Measurements from ENCODE around the gene OR5T2. TPM values are rescaled to one million over a fixed set of nuclear protein-coding genes. Genes with fewer than 3 reads are reported as not detected.
"Not testable (repeated sequence)": the region's sequence is repeated elsewhere in the genome, so short reads cannot be mapped to it uniquely, and the experiment has no call there.

OR5T2 gene
- total RNA-seq, 2 experiments from 2014 or later: not detected

GRCh38 chr11:56251954-56252353 is 17.9 kb upstream of the OR5T2 start, which contains the start of gene OR5T3:
TSS of gene OR5T3 (plus strand) at chr11:56252254. CDS start at chr11:56252254, 0 bp downstream.
- no peak for DNase-seq
- Mint-ChIP-seq H3K4me3 (no peak within 1 kb of the TSS), H3K4me1 (ENCODE audit: low read depth) (no peaks in the 10 kb centered on the region), H3K27me3 (no peaks in the 10 kb centered on the region), H3K27ac (no peak within 1 kb of the TSS), H3K9me3 (peaks cover 15% of the 10 kb centered on the region), H3K36me3 (ENCODE audit: low read depth) (no peaks in the 10 kb centered on the region)
- no peaks in the 10 kb centered on the region for H3K27me3 ChIP-seq (ENCODE audit: control insufficient read depth in 1 of 2, insufficient read depth in 2 of 2, low read length in 2 of 2)
- H3K27ac ChIP-seq (ENCODE audit: low read depth in 1 of 2, low read length in 2 of 2): no peak within 1 kb of the TSS
- no peaks in the 10 kb centered on the region for H3K4me1 ChIP-seq (ENCODE audit: insufficient read depth, low read length)
- TF ChIP-seq, protein P1, sequence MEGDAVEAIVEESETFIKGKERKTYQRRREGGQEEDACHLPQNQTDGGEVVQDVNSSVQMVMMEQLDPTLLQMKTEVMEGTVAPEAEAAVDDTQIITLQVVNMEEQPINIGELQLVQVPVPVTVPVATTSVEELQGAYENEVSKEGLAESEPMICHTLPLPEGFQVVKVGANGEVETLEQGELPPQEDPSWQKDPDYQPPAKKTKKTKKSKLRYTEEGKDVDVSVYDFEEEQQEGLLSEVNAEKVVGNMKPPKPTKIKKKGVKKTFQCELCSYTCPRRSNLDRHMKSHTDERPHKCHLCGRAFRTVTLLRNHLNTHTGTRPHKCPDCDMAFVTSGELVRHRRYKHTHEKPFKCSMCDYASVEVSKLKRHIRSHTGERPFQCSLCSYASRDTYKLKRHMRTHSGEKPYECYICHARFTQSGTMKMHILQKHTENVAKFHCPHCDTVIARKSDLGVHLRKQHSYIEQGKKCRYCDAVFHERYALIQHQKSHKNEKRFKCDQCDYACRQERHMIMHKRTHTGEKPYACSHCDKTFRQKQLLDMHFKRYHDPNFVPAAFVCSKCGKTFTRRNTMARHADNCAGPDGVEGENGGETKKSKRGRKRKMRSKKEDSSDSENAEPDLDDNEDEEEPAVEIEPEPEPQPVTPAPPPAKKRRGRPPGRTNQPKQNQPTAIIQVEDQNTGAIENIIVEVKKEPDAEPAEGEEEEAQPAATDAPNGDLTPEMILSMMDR (IDR thresholded peaks at IDR 0.05): no peak
- CTCF ChIA-PET: no interaction called here
- POLR2A ChIA-PET: no interaction called here
- H3K4me3 ChIP-seq (ENCODE audit: low read length): no peak within 1 kb of the TSS
- intact Hi-C loops (cut with DNase I, micrococcal nuclease): no loop called here
- peaks cover 0 to 3% of the 10 kb centered on the region in 2 experiments for H3K9me3 ChIP-seq (ENCODE audit: control insufficient read depth in 1 of 2, insufficient read depth in 1 of 2, low read length in 2 of 2)
- ATAC-seq (ENCODE audit: poor library complexity): no peak
- H3K36me3 ChIP-seq (ENCODE audit: insufficient read depth, low read length): no peaks in the 10 kb centered on the region

GRCh38 chr11:56219735-56220134 is 14.3 kb downstream of the OR5T2 start:
- POLR2A ChIA-PET; DNase-seq; H3K36me3 ChIP-seq (ENCODE audit: insufficient read depth, low read length); H3K36me3 Mint-ChIP-seq (ENCODE audit: low read depth); H3K27me3 Mint-ChIP-seq; H3K27ac Mint-ChIP-seq; H3K9me3 ChIP-seq (ENCODE audit: control insufficient read depth in 1 of 2, insufficient read depth in 1 of 2, low read length in 2 of 2); H3K4me3 Mint-ChIP-seq; H3K27ac ChIP-seq (ENCODE audit: low read depth in 1 of 2, low read length in 2 of 2); ATAC-seq (ENCODE audit: poor library complexity); CTCF ChIA-PET; H3K4me3 ChIP-seq (ENCODE audit: low read length); intact Hi-C loops (cut with DNase I, micrococcal nuclease); H3K4me1 Mint-ChIP-seq (ENCODE audit: low read depth); H3K27me3 ChIP-seq (ENCODE audit: control insufficient read depth in 1 of 2, insufficient read depth in 2 of 2, low read length in 2 of 2); H3K4me1 ChIP-seq (ENCODE audit: insufficient read depth, low read length): not testable (repeated sequence)
- H3K9me3 Mint-ChIP-seq: peaks cover 20% of the 10 kb centered on the region

DNA sequence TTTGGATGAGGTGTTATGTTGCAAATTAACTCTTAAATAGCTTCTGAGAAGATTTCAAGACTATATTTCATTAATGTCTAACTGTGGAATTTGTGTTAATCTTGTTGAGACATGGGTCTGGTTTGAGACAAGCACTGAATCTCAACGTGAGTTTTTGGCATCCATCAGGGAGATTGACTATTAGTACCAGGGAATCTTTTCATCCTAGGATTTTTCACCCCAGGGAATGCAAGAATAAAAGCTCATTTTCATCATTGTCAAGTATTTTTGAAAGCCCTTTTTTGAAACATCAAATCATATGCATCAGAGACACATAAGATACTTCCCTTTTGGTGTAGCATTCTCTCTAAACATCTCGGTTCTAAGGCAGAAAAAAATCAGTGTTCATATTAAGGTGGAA is 19.5 kb downstream of the OR5T2 start:
- TF ChIP-seq, protein P1 (IDR thresholded peaks at IDR 0.05): no peak
- no peak for ATAC-seq (ENCODE audit: poor library complexity)
- ChIA-PET CTCF (no interaction called here), POLR2A (no interaction called here)
- Mint-ChIP-seq H3K36me3 (ENCODE audit: low read depth) (no peaks in the 10 kb centered on the region), H3K4me1 (ENCODE audit: low read depth) (no peaks in the 10 kb centered on the region), H3K27ac (no peak overlapping the region), H3K27me3 (no peaks in the 10 kb centered on the region), H3K9me3 (peaks cover 24% of the 10 kb centered on the region), H3K4me3 (no peak overlapping the region)
- Histone ChIP-seq H3K36me3 (ENCODE audit: insufficient read depth, low read length) (no peaks in the 10 kb centered on the region), H3K4me1 (ENCODE audit: insufficient read depth, low read length) (no peaks in the 10 kb centered on the region), H3K9me3 (ENCODE audit: control insufficient read depth in 1 of 2, insufficient read depth in 1 of 2, low read length in 2 of 2) (peaks cover 0 to 8% of the 10 kb centered on the region in 2 experiments), H3K4me3 (ENCODE audit: low read length) (no peak overlapping the region), H3K27ac (ENCODE audit: low read depth in 1 of 2, low read length in 2 of 2) (no peak overlapping the region), H3K27me3 (ENCODE audit: control insufficient read depth in 1 of 2, insufficient read depth in 2 of 2, low read length in 2 of 2) (no peaks in the 10 kb centered on the region)
- no peak for DNase-seq
- intact Hi-C loops (cut with DNase I, micrococcal nuclease): no loop called here

GRCh38 chr11:56207790-56208189 is 26.3 kb downstream of the OR5T2 start:
- Mint-ChIP-seq H3K9me3 (peaks cover 11% of the 10 kb centered on the region), H3K27ac (no peak overlapping the region), H3K4me3 (no peak overlapping the region), H3K27me3 (no peaks in the 10 kb centered on the region), H3K36me3 (ENCODE audit: low read depth) (no peaks in the 10 kb centered on the region), H3K4me1 (ENCODE audit: low read depth) (no peaks in the 10 kb centered on the region)
- H3K9me3 ChIP-seq (ENCODE audit: control insufficient read depth in 1 of 2, insufficient read depth in 1 of 2, low read length in 2 of 2): peaks cover 10 to 13% of the 10 kb centered on the region in 2 experiments
- no peak overlapping the region for H3K4me3 ChIP-seq (ENCODE audit: low read length)
- no peak for DNase-seq
- H3K4me1 ChIP-seq (ENCODE audit: insufficient read depth, low read length): no peaks in the 10 kb centered on the region
- no peak overlapping the region for H3K27ac ChIP-seq (ENCODE audit: low read depth in 1 of 2, low read length in 2 of 2)
- H3K36me3 ChIP-seq (ENCODE audit: insufficient read depth, low read length): no peaks in the 10 kb centered on the region
- TF ChIP-seq, protein P1 (IDR thresholded peaks at IDR 0.05): no peak
- no peak for ATAC-seq (ENCODE audit: poor library complexity)
- no peaks in the 10 kb centered on the region for H3K27me3 ChIP-seq (ENCODE audit: control insufficient read depth in 1 of 2, insufficient read depth in 2 of 2, low read length in 2 of 2)
- POLR2A ChIA-PET: no interaction called here
- intact Hi-C loops (cut with DNase I, micrococcal nuclease): no loop called here
- CTCF ChIA-PET: no interaction called here
